GM23338 (cell line): ENCODE data around the gene FAM171A1. TPM values are rescaled to one million over a fixed set of nuclear protein-coding genes. Genes with fewer than 3 reads are reported as not detected.

Experiments used
- ATAC-seq: fragments of 200-7000 bp; cut with Tn5 transposase; 3 replicates; pipeline ENCODE4 v1.9.1; 2020
- DNase-seq: peaks from one replicate; pipeline ENCODE4 v3.0.0-alpha.2; 2015; ENCODE audit warnings: low spot score
- H2AFZ ChIP-seq: fragments of 200-600 bp; sonication (generic); 2 replicates; pipeline ENCODE4 v1.8.0; 2016; ENCODE audit warnings: antibody characterized with exemption, mild to moderate bottlenecking, moderate library complexity
- H3F3A ChIP-seq: fragments of 200-600 bp; sonication (generic); replicated peaks from 2 replicates; pipeline ENCODE4 v1.8.0; 2017; ENCODE audit warnings: antibody characterized with exemption, mixed run types, low read depth
- H3K27ac ChIP-seq: fragments of 200-600 bp; sonication (generic); 2 replicates; pipeline ENCODE4 v1.6.1; 2016; ENCODE audit warnings: low read depth
- H3K27me3 ChIP-seq: fragments of 200-600 bp; sonication (generic); 2 replicates; pipeline ENCODE4 v1.8.0; 2016; ENCODE audit warnings: mild to moderate bottlenecking, mixed run types, moderate library complexity; ENCODE audit not compliant: insufficient read depth
- H3K36me3 ChIP-seq: fragments of 200-600 bp; sonication (generic); 2 replicates; pipeline ENCODE4 v1.8.0; 2016; ENCODE audit warnings: mild to moderate bottlenecking; ENCODE audit not compliant: insufficient read depth
- H3K4me1 ChIP-seq: fragments of 200-600 bp; sonication (generic); 2 replicates; pipeline ENCODE4 v1.8.0; 2016; ENCODE audit warnings: mild to moderate bottlenecking, moderate library complexity; ENCODE audit not compliant: insufficient read depth
- H3K4me2 ChIP-seq: fragments of 200-600 bp; sonication (generic); 2 replicates; pipeline ENCODE4 v1.7.1; 2017; ENCODE audit warnings: mixed run types
- H3K4me3 ChIP-seq: fragments of 200-600 bp; sonication (generic); 2 replicates; pipeline ENCODE4 v1.6.1; 2016; ENCODE audit warnings: mixed run types
- H3K79me2 ChIP-seq: fragments of 200-600 bp; sonication (generic); replicated peaks from 2 replicates; pipeline ENCODE4 v1.8.0; 2017; ENCODE audit warnings: mild to moderate bottlenecking; ENCODE audit not compliant: insufficient read depth
- H3K9me2 ChIP-seq: fragments of 200-600 bp; sonication (generic); 2 replicates; pipeline ENCODE4 v1.8.0; 2017; ENCODE audit not compliant: insufficient read depth
- H4K20me1 ChIP-seq: fragments of 200-600 bp; sonication (generic); replicated peaks from 2 replicates; pipeline ENCODE4 v1.8.0; 2017; ENCODE audit warnings: mild to moderate bottlenecking; ENCODE audit not compliant: insufficient read depth
- H3K27ac Mint-ChIP-seq: 2 replicates; pipeline ENCODE4 v1.8.0; 2020; ENCODE audit warnings: inconsistent platforms, mild to moderate bottlenecking, moderate library complexity, mixed read lengths
- H3K27me3 Mint-ChIP-seq: 3 replicates; pipeline ENCODE4 v1.8.0; 2022; ENCODE audit warnings: low read depth, mild to moderate bottlenecking, moderate library complexity, mixed read lengths, inconsistent platforms; ENCODE audit not compliant: insufficient read depth, poor library complexity
- H3K36me3 Mint-ChIP-seq: 3 replicates; pipeline ENCODE4 v1.8.0; 2021; ENCODE audit warnings: low read depth, mild to moderate bottlenecking, inconsistent platforms, moderate library complexity, mixed read lengths
- H3K4me1 Mint-ChIP-seq: 3 replicates; pipeline ENCODE4 v1.8.0; 2020; ENCODE audit warnings: mild to moderate bottlenecking, inconsistent platforms, mixed read lengths
- H3K4me3 Mint-ChIP-seq: 3 replicates; pipeline ENCODE4 v1.8.0; 2021; ENCODE audit warnings: moderate library complexity, mild to moderate bottlenecking, inconsistent platforms, mixed read lengths
- H3K9me3 Mint-ChIP-seq: 3 replicates; pipeline ENCODE4 v1.8.0; 2020; ENCODE audit warnings: moderate library complexity, mild to moderate bottlenecking, inconsistent platforms, mixed read lengths
- EZH2phosphoT487 ChIP-seq: fragments of 200-600 bp; sonication (generic); IDR thresholded peaks from one replicate; pipeline ENCODE4 v1.8.1; 2018; ENCODE audit warnings: antibody characterized with exemption; ENCODE audit not compliant: unreplicated experiment
- JUNB ChIP-seq: IDR thresholded peaks from one replicate; pipeline ENCODE4 v1.6.1; 2016; ENCODE audit warnings: antibody characterized with exemption; ENCODE audit not compliant: unreplicated experiment
- POLR2AphosphoS5 ChIP-seq: IDR thresholded peaks from 2 replicates; pipeline ENCODE4 v1.6.1; 2016; ENCODE audit warnings: antibody characterized with exemption, low read depth
- REST ChIP-seq: IDR thresholded peaks from one replicate; pipeline ENCODE4 v1.6.1; 2018; ENCODE audit warnings: antibody characterized with exemption; ENCODE audit not compliant: unreplicated experiment
- STAT1 ChIP-seq: IDR thresholded peaks from one replicate; pipeline ENCODE4 v1.6.1; 2016; ENCODE audit warnings: antibody characterized with exemption; ENCODE audit not compliant: unreplicated experiment
- ZNF114 ChIP-seq: fragments of 250-450 bp; sonication (Bioruptor Pico); IDR thresholded peaks from 2 replicates; pipeline ENCODE4 v1.5.0; 2020; ENCODE audit warnings: mild to moderate bottlenecking, moderate library complexity
- ZNF331 ChIP-seq: fragments of 250-450 bp; sonication (Bioruptor Pico); IDR thresholded peaks from 2 replicates; pipeline ENCODE4 v1.5.0; 2020; ENCODE audit warnings: low read depth, mild to moderate bottlenecking, moderate library complexity
- polyA plus RNA-seq: library from polyadenylated mRNA; unstranded; fragments of >200 nt; fragmentation: Nextera tagmentation; extraction: Ambion mirVana; gene quantifications from 2 replicates; pipeline ENCODE4 v1.2.1, GENCODE V29; 2016
- total RNA-seq: library from RNA; depleted of rRNA; stranded (reverse); fragments of >200 nt; shearing (Covaris generic); gene quantifications from 2 replicates; pipeline ENCODE4 v1.2.3, GENCODE V29; 2014
- TF ChIP-seq, protein P1 (sequence below), 2 experiments: fragments of 200-600 bp in 1 of 2; sonication (generic) in 1 of 2; conservative IDR thresholded peaks; 2 replicates each; pipeline versions ENCODE4 v1.5.1 to v1.6.1; 2016 to 2017; ENCODE audit warnings: antibody characterized with exemption in 2 of 2, low read depth in 2 of 2, mild to moderate bottlenecking in 2 of 2, moderate library complexity in 1 of 2

The FAM171A1 gene
- total and polyA plus RNA-seq, 2 experiments from 2014 or later = 11.3 to 32.2 TPM

GRCh38 chr10:15374156-15374555, 3.1 kb upstream of the FAM171A1 start (continued):
- TF ChIP-seq EZH2phosphoT487 = no peak
- no peak for TF ChIP-seq ZNF114 (CRISPR knock-in tag)
- no peak for TF ChIP-seq REST
- TF ChIP-seq POLR2AphosphoS5 = no peak

DNA sequence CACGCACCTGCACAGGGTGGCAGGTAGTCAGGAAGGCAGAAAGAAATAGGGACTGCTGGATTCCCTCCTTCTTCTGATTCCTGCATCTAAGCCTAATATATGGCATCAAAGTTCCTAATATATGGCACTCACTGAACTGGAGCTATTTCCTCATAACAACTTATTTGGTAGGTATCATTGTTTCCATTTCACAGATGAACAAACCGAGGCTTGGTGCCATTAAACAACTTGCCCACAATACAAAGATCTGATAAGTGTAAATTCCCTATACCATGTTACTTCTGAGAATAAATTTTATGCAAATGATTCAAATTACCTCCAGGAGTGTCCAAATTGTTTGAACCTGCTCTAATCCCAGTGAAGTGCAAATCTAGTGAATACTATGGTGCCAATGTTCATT, 2.1 kb upstream of the FAM171A1 start:
- H3K27ac ChIP-seq = no peak overlapping the region
- Mint-ChIP-seq H3K36me3 (no peaks in the 10 kb centered on the region), H3K27ac (no peak overlapping the region), H3K27me3 (peaks cover 16% of the 10 kb centered on the region), H3K4me3 (no peak overlapping the region), H3K9me3 (no peaks in the 10 kb centered on the region), H3K4me1 (peaks cover 29% of the 10 kb centered on the region)
- H3K36me3 ChIP-seq = no peaks in the 10 kb centered on the region
- no peak overlapping the region for H2AFZ ChIP-seq
- H3K4me2 ChIP-seq = no peak overlapping the region
- TF ChIP-seq EZH2phosphoT487 (no peak), JUNB (no peak), ZNF331 (CRISPR knock-in tag) (no peak), STAT1 (no peak)
- TF ChIP-seq, protein P1, sequence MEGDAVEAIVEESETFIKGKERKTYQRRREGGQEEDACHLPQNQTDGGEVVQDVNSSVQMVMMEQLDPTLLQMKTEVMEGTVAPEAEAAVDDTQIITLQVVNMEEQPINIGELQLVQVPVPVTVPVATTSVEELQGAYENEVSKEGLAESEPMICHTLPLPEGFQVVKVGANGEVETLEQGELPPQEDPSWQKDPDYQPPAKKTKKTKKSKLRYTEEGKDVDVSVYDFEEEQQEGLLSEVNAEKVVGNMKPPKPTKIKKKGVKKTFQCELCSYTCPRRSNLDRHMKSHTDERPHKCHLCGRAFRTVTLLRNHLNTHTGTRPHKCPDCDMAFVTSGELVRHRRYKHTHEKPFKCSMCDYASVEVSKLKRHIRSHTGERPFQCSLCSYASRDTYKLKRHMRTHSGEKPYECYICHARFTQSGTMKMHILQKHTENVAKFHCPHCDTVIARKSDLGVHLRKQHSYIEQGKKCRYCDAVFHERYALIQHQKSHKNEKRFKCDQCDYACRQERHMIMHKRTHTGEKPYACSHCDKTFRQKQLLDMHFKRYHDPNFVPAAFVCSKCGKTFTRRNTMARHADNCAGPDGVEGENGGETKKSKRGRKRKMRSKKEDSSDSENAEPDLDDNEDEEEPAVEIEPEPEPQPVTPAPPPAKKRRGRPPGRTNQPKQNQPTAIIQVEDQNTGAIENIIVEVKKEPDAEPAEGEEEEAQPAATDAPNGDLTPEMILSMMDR (conservative IDR thresholded peaks at IDR 0.05; ENCODE audit: low read depth in 2 of 2) = no peak
- H3K4me1 ChIP-seq = peaks cover 18% of the 10 kb centered on the region
- no peaks in the 10 kb centered on the region for H3K9me2 ChIP-seq
- DNase-seq (no peak), ATAC-seq (no peak)
- H3K79me2 ChIP-seq = peaks cover 15% of the 10 kb centered on the region
- H3K27me3 ChIP-seq = peaks cover 20% of the 10 kb centered on the region; the same call in 1 of the 2 replicates
- no peaks in the 10 kb centered on the region for H4K20me1 ChIP-seq
- H3K4me3 ChIP-seq = no peak overlapping the region
- peaks cover 5% of the 10 kb centered on the region; the same call in 1 of the 2 replicates for H3F3A ChIP-seq
